ENCODE measurements around the gene SYT9. TPM values are rescaled to one million over a fixed set of nuclear protein-coding genes. Genes with fewer than 3 reads are reported as not detected.

The SYT9 gene
- total RNA-seq, 2 donors from 2014 or later = not detected

DNA sequence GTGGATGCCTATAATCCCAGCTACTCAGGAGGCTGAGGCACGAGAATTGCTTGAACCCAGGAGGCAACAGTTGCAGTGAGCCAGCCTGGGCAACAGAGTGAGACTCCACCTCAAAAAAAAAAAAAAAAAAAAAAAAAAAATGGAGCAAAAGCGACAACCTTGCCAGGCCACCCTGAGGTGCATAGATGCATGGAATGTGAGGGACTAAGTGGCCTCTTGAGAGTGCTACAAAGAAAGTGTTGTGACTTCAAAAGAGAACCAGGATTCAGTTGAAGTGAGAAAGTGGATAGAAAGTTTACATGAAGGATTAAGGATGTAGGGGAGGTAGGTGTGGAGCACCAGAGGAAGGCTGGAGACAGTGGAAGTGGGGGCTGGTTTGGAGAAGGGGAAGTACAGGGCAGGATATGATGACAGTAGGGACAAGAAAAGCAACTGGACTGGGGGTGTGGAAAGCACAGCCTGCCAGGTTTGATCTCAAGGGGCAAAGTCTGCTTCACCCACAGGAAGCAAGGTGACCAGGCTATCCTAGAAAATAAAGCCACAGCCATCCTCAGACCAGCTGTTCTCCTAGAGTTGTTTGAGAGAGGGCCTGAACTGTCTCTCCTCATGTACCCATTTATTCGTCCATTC lies 197.6 kb downstream of the SYT9 start:
- Mint-ChIP-seq H3K36me3 (ENCODE audit: insufficient read depth in 2 of 2) (no peaks in the 10 kb centered on the region), H3K4me1 (ENCODE audit: low read depth) (no peaks in the 10 kb centered on the region), H3K27ac (no peak overlapping the region), H3K4me3 (no peak overlapping the region), H3K9me3 (no peaks in the 10 kb centered on the region), H3K27me3 (ENCODE audit: low read depth) (no peaks in the 10 kb centered on the region)
- ATAC-seq (replicated peaks in 1 of 2) = no peak
- DNase-seq = no peak

DNA sequence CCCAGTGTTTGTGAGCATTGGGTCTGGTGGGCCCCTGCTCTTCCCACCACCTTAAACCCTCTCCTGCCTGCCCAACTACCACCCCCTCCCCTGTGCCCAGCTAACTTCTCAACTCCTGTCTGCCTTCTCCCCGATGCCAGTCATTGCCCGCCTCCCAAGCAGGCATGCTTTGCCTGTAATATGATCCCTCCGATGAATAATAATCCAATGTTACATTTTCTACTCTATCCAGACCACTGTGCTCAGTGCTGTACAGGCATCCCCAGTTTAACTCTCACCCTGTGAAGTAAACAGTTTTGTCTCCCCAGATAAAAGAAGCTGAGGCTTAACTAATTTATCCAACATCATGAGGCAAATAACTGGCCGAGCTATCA lies 198.1 kb downstream of the SYT9 start:
- no peaks in the 10 kb centered on the region for H3K36me3 Mint-ChIP-seq (ENCODE audit: insufficient read depth in 2 of 2)
- H3K9me3 Mint-ChIP-seq = no peaks in the 10 kb centered on the region
- no peak for DNase-seq
- no peaks in the 10 kb centered on the region for H3K4me1 Mint-ChIP-seq (ENCODE audit: low read depth)
- no peak overlapping the region for H3K4me3 Mint-ChIP-seq
- H3K27me3 Mint-ChIP-seq (ENCODE audit: low read depth) = no peaks in the 10 kb centered on the region
- H3K27ac Mint-ChIP-seq = no peak overlapping the region
- no peak for ATAC-seq (replicated peaks in 1 of 2)

DNA sequence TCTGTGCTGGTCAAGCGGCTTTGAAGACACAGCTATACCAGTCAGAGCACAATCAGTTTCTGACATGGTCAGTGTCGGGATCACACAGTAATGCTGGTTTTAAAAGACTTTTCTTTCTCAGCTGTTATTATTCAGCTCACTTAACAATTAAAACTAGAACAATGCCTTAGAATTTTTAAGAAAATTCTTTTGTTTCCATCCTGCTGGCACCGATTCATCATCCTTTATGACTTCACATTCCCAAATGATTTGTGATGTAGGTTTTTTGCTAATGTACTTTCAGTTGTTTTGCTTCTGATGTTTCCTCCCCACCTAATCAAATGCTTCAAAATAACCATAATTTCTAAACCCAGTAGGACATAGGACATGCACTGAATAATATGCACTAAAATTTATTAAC lies 199.1 kb downstream of the SYT9 start:
- ATAC-seq (replicated peaks in 1 of 2) = no peak
- Mint-ChIP-seq H3K4me1 (ENCODE audit: low read depth) (no peaks in the 10 kb centered on the region), H3K4me3 (no peak overlapping the region), H3K36me3 (ENCODE audit: insufficient read depth in 2 of 2) (no peaks in the 10 kb centered on the region), H3K27me3 (ENCODE audit: low read depth) (no peaks in the 10 kb centered on the region), H3K27ac (no peak overlapping the region), H3K9me3 (no peaks in the 10 kb centered on the region)
- DNase-seq = no peak

DNA sequence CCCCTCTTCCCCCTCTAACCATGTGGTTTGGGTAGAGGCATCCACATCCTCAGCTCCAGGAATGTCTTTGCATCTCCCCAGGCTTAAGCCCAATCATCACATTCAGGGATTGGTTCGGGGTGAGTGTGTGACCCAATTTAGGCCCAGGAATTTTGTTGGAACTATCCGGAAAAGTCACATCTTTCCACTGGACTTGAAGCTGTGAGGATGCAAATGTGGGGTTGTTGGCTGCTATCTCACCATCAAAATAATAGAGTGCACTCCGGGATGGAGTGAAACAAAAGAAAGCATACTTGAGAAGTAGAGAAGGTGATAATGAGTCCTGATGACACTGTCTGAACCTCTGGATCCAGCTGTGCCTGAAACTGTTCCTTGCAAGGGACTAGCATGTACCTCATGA lies 199.8 kb downstream of the SYT9 start:
- H3K4me3 Mint-ChIP-seq = no peak overlapping the region
- H3K9me3 Mint-ChIP-seq = no peaks in the 10 kb centered on the region
- no peaks in the 10 kb centered on the region for H3K4me1 Mint-ChIP-seq (ENCODE audit: low read depth)
- DNase-seq (no peak), ATAC-seq (replicated peaks in 1 of 2) (no peak)
- no peaks in the 10 kb centered on the region for H3K36me3 Mint-ChIP-seq (ENCODE audit: insufficient read depth in 2 of 2)
- H3K27me3 Mint-ChIP-seq (ENCODE audit: low read depth) = no peaks in the 10 kb centered on the region
- H3K27ac Mint-ChIP-seq = no peak overlapping the region

DNA sequence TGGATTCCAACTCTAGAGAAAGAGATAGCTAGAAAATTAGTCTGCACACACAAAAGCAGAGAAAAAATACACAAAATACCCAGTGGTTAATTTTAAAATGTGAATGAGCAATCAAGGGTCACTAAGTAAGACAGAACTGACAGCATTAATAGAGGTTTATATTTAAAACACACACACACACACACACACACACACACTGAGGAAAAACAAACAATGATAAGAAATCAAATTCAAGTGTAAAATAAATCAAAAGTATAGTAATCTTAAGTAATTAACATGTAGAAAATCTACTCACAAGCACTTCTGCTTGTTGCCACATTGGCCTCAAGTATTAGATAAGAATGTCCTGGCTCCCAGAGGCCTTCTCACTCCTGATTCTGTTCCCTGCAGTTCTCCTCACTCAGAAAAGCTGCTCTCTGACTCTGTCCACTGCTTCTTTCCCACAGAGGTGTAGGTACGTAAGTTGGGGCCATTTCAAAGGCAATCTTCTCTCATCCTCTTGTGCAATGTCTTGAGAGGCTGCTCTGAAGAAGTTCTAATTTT lies 200.3 kb downstream of the SYT9 start:
- H3K9me3 Mint-ChIP-seq = no peaks in the 10 kb centered on the region
- DNase-seq (no peak), ATAC-seq (replicated peaks in 1 of 2) (no peak)
- H3K4me1 Mint-ChIP-seq (ENCODE audit: low read depth) = no peaks in the 10 kb centered on the region
- no peaks in the 10 kb centered on the region for H3K36me3 Mint-ChIP-seq (ENCODE audit: insufficient read depth in 2 of 2)
- no peaks in the 10 kb centered on the region for H3K27me3 Mint-ChIP-seq (ENCODE audit: low read depth)
- H3K4me3 Mint-ChIP-seq = no peak overlapping the region
- no peak overlapping the region for H3K27ac Mint-ChIP-seq

- Mint-ChIP-seq H3K4me1 (ENCODE audit: low read depth) (no peaks in the 10 kb centered on the region), H3K27me3 (ENCODE audit: low read depth) (no peaks in the 10 kb centered on the region), H3K4me3 (no peak overlapping the region), H3K27ac (no peak overlapping the region), H3K36me3 (ENCODE audit: insufficient read depth in 2 of 2) (no peaks in the 10 kb centered on the region), H3K9me3 (no peaks in the 10 kb centered on the region)
- no peak for ATAC-seq (replicated peaks in 1 of 2)
- DNase-seq = no peak
These were observed 203.2 kb downstream of the SYT9 start for GRCh38 chr11:7454854-7455253.

- Mint-ChIP-seq H3K4me3 (no peak overlapping the region), H3K9me3 (no peaks in the 10 kb centered on the region), H3K4me1 (ENCODE audit: low read depth) (no peaks in the 10 kb centered on the region), H3K27me3 (ENCODE audit: low read depth) (no peaks in the 10 kb centered on the region), H3K36me3 (ENCODE audit: insufficient read depth in 2 of 2) (no peaks in the 10 kb centered on the region), H3K27ac (no peak overlapping the region)
- ATAC-seq (replicated peaks in 1 of 2) (no peak), DNase-seq (no peak)
These were observed 205.5 kb downstream of the SYT9 start for GRCh38 chr11:7457211-7457610.

- Mint-ChIP-seq H3K36me3 (ENCODE audit: insufficient read depth in 2 of 2) (no peaks in the 10 kb centered on the region), H3K27ac (no peak overlapping the region), H3K9me3 (no peaks in the 10 kb centered on the region), H3K27me3 (ENCODE audit: low read depth) (no peaks in the 10 kb centered on the region), H3K4me1 (ENCODE audit: low read depth) (peaks cover 1% of the 10 kb centered on the region), H3K4me3 (no peak overlapping the region)
- ATAC-seq (replicated peaks in 1 of 2) = no peak
- no peak for DNase-seq
These were observed 211.0 kb downstream of the SYT9 start for GRCh38 chr11:7462706-7463105.

DNA sequence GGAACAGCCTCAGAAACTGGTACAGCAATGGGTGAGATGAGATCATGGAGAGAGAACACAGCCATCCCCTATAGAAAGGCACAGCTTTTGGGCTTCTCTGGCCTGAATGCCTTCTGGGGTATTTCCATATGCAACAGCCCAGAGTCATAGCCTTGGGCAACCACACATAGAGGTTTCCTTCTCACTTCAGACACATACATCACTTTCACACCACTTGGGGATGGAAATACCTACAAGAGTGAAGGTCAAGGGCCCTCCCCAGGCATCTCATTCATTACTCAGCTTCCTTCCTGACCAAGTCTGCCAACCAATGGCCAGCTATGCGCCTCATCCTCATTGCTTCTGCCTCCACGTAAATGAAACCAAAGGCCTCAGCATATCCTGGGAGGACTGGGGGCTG lies 215.9 kb downstream of the SYT9 start:
- no peaks in the 10 kb centered on the region for H3K27me3 Mint-ChIP-seq (ENCODE audit: low read depth)
- peaks cover 5% of the 10 kb centered on the region for H3K4me1 Mint-ChIP-seq (ENCODE audit: low read depth)
- no peaks in the 10 kb centered on the region for H3K36me3 Mint-ChIP-seq (ENCODE audit: insufficient read depth in 2 of 2)
- peak; percentile 94 for ATAC-seq (replicated peaks in 1 of 2)
- H3K9me3 Mint-ChIP-seq = no peaks in the 10 kb centered on the region
- no peak overlapping the region for H3K4me3 Mint-ChIP-seq
- H3K27ac Mint-ChIP-seq = no peak overlapping the region
- DNase-seq = peak; percentile 3 to 12

- no peaks in the 10 kb centered on the region for H3K27me3 Mint-ChIP-seq (ENCODE audit: low read depth)
- ATAC-seq (replicated peaks in 1 of 2) (no peak), DNase-seq (no peak)
- H3K27ac Mint-ChIP-seq = no peak overlapping the region
- peaks cover 5% of the 10 kb centered on the region for H3K4me1 Mint-ChIP-seq (ENCODE audit: low read depth)
- H3K4me3 Mint-ChIP-seq = no peak overlapping the region
- H3K36me3 Mint-ChIP-seq (ENCODE audit: insufficient read depth in 2 of 2) = no peaks in the 10 kb centered on the region
- H3K9me3 Mint-ChIP-seq = no peaks in the 10 kb centered on the region
These were observed 217.7 kb downstream of the SYT9 start for GRCh38 chr11:7469351-7469865.

- Mint-ChIP-seq H3K9me3 (no peaks in the 10 kb centered on the region), H3K27ac (no peak overlapping the region), H3K4me1 (ENCODE audit: low read depth) (peaks cover 5% of the 10 kb centered on the region), H3K27me3 (ENCODE audit: low read depth) (no peaks in the 10 kb centered on the region), H3K36me3 (ENCODE audit: insufficient read depth in 2 of 2) (no peaks in the 10 kb centered on the region), H3K4me3 (no peak overlapping the region)
- no peak for ATAC-seq (replicated peaks in 1 of 2)
- no peak for DNase-seq
These were observed 219.4 kb downstream of the SYT9 start for GRCh38 chr11:7471071-7471470.

- Mint-ChIP-seq H3K27ac (no peak overlapping the region), H3K9me3 (no peaks in the 10 kb centered on the region), H3K4me3 (no peak overlapping the region), H3K4me1 (ENCODE audit: low read depth) (no peaks in the 10 kb centered on the region), H3K36me3 (ENCODE audit: insufficient read depth in 2 of 2) (no peaks in the 10 kb centered on the region), H3K27me3 (ENCODE audit: low read depth) (no peaks in the 10 kb centered on the region)
- no peak for DNase-seq
- no peak for ATAC-seq (replicated peaks in 1 of 2)
These were observed 222.0 kb downstream of the SYT9 start for GRCh38 chr11:7473717-7474116.

- Mint-ChIP-seq H3K9me3 (no peaks in the 10 kb centered on the region), H3K4me1 (ENCODE audit: low read depth) (no peaks in the 10 kb centered on the region), H3K27ac (no peak overlapping the region), H3K27me3 (ENCODE audit: low read depth) (no peaks in the 10 kb centered on the region), H3K4me3 (no peak overlapping the region), H3K36me3 (ENCODE audit: insufficient read depth in 2 of 2) (no peaks in the 10 kb centered on the region)
- no peak for ATAC-seq (replicated peaks in 1 of 2)
- no peak for DNase-seq
These were observed 228.4 kb downstream of the SYT9 start for GRCh38 chr11:7480113-7480512.

- Mint-ChIP-seq H3K4me1 (ENCODE audit: low read depth) (no peaks in the 10 kb centered on the region), H3K36me3 (ENCODE audit: insufficient read depth in 2 of 2) (no peaks in the 10 kb centered on the region), H3K27me3 (ENCODE audit: low read depth) (no peaks in the 10 kb centered on the region), H3K9me3 (no peaks in the 10 kb centered on the region), H3K27ac (no peak overlapping the region), H3K4me3 (no peak overlapping the region)
- DNase-seq (no peak), ATAC-seq (replicated peaks in 1 of 2) (no peak)
These were observed 232.4 kb downstream of the SYT9 start for GRCh38 chr11:7484131-7484530.

Measured in activated T-cell treated with anti-CD3 and anti-CD28 coated beads, Interleukin-2, amount 50 U/mL, for 72 hours (primary cell).